ENCODE results near the gene HIF1AN. TPM values are rescaled to one million over a fixed set of nuclear protein-coding genes. Genes with fewer than 3 reads are reported as not detected.

The HIF1AN gene
- total and polyA plus RNA-seq, 2 of the 8 experiments (the other 6 are each of a cell fraction or from before 2014, with no cell fraction given), result 10.9 to 62.8 TPM

DNA sequence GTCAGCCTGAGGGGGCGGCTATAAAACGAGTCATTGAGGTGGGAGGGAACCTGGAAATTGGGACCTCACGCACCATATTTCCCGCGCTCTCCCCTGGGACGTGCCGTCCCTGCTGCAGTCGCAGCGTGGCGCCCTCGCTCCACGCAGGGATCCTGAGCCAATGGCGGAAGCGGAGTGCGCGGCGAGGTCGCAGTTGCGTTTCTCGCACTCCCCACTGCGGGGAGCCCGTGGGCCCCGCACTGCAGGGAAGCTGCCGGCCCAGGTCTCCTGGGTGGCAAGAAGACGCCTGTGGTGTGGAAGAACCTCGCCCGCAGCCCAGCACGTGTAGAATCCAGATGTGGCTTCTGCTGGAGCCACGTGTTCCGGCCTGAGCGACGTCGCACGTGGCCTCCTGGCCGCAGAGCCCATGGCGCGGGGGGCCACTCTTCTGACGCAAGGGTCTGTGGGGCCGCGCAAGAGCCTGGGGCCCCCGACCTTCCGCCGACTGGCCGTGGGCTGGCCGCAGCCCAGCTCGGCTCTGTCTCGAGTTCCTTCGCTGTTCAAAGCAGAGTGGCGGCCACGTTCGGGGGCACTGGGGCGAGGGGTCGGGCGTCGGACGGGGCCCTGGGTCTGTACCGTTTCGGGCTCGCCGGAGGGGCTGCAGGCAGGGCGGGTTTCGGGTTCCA lies 26.4 kb downstream of the HIF1AN start:
- Histone ChIP-seq H4K8ac (ENCODE audit: extremely low read depth, insufficient read depth, low read length) (peak overlapping the region; percentile 68; the same call in 1 of the 2 replicates), H3K23ac (ENCODE audit: insufficient read length) (no peak overlapping the region), H3K9ac (replicated peaks in 1 of 4; ENCODE audit: extremely low read depth in 1 of 4, low read depth in 3 of 4, low read length in 3 of 4) (no peak overlapping the region), H3K79me1 (ENCODE audit: low read depth, low read length) (no peaks in the 10 kb centered on the region), H3K36me3 (ENCODE audit: control insufficient read depth in 2 of 4, insufficient read depth in 4 of 4, low read length in 3 of 4) (peaks cover 0 to 4% (median 0%) of the 10 kb centered on the region in 4 experiments; a peak in 1 of 8 replicates), H2BK5ac (ENCODE audit: low read depth, low read length) (no peak overlapping the region), H3K27me3 (replicated peaks in 1 of 4; ENCODE audit: control insufficient read depth in 3 of 4, extremely low read depth in 1 of 4, insufficient read depth in 3 of 4, low read length in 3 of 4) (peaks cover 0 to 16% (median 9%) of the 10 kb centered on the region in 4 experiments; a peak in 5 of 7 replicates), H3K14ac (ENCODE audit: insufficient read length) (no peak overlapping the region), H4K91ac (replicated peaks; ENCODE audit: insufficient read length, low read length) (no peak overlapping the region), H3K4me1 (replicated peaks in 1 of 4; ENCODE audit: control insufficient read depth in 3 of 4, insufficient read depth in 4 of 4, low read length in 3 of 4) (peaks cover 0 to 4% (median 0%) of the 10 kb centered on the region in 4 experiments; a peak in 2 of 7 replicates), H2AFZ (ENCODE audit: low read length) (no peak overlapping the region), H2BK12ac (ENCODE audit: low read depth, low read length) (no peak overlapping the region), H4K5ac (ENCODE audit: insufficient read length, low read depth, low read length) (no peak overlapping the region), H3K9me3 (ENCODE audit: insufficient read depth in 2 of 2, low read depth in 1 of 2, low read length in 1 of 2) (peaks cover 0 to 3% of the 10 kb centered on the region in 2 experiments; a peak in 1 of 4 replicates), H3K79me2 (ENCODE audit: control insufficient read depth in 1 of 2, insufficient read depth in 2 of 2, low read length in 2 of 2) (no peaks in the 10 kb centered on the region), H3K27ac (ENCODE audit: low read depth, low read length) (no peak overlapping the region), H4K20me1 (replicated peaks in 1 of 2; ENCODE audit: control insufficient read depth in 1 of 2, insufficient read depth in 2 of 2, low read length in 2 of 2) (no peaks in the 10 kb centered on the region), H3K4me2 (ENCODE audit: insufficient read depth in 1 of 2, low read depth in 2 of 2, low read length in 2 of 2) (0 out of 4 replicates have a peak overlapping the region, but pooled peaks of 1 of the 2 experiments have one; percentile 5), H3K4me3 (ENCODE audit: extremely low read depth in 1 of 4, insufficient read depth in 2 of 4, low read depth in 3 of 4, low read length in 4 of 4) (no peak overlapping the region), H2BK20ac (ENCODE audit: low read length) (no peak overlapping the region), H2AK5ac (ENCODE audit: low read depth, low read length) (no peak overlapping the region), H3K18ac (ENCODE audit: extremely low read depth, low read length) (no peak overlapping the region), H2BK120ac (replicated peaks; ENCODE audit: low read depth, low read length) (no peak overlapping the region), H3K4ac (replicated peaks; ENCODE audit: insufficient read length, low read depth, low read length) (no peak overlapping the region), H3K23me2 (ENCODE audit: low read depth, low read length) (no peaks in the 10 kb centered on the region), H2BK15ac (ENCODE audit: low read length) (no peak overlapping the region), H3K56ac (replicated peaks; ENCODE audit: insufficient read length, low read depth, low read length) (no peak overlapping the region)
- 44% methylated on average over 47 of the region's 62 CpGs; no CpG with 5 or more reads in 1 of the 2 experiments for WGBS, 2 experiments (ENCODE audit: extremely low coverage in 1 of 2, insufficient coverage in 1 of 2, insufficient read length in 1 of 2, insufficient replicate concordance in 2 of 2, low coverage in 1 of 2, low lambda C conversion rate in 2 of 2, missing lambda C conversion rate in 1 of 2)
- POLR2A ChIA-PET (ENCODE audit: partially characterized antibody), result interaction anchor here (0.8 to 5.2 kb wide), 18 partner anchors 8 to 425 kb away, joined by 3 to 29 read pairs (median 4); partner anchors contain the start of genes MRPL43, PAX2 and TWNK
- peak; percentile 42 for FAIRE-seq
- CTCF ChIA-PET (ENCODE audit: partially characterized antibody), result interaction anchor here (0.7 to 9.8 kb wide), 55 partner anchors 8 to 326 kb away, joined by 3 to 110 read pairs (median 7); no protein-coding TSS in a partner anchor
- DNase-seq (ENCODE audit: low read depth in 1 of 2, low spot score in 2 of 2), result peak; percentile 36 to 81
- TF ChIP-seq, protein P1, sequence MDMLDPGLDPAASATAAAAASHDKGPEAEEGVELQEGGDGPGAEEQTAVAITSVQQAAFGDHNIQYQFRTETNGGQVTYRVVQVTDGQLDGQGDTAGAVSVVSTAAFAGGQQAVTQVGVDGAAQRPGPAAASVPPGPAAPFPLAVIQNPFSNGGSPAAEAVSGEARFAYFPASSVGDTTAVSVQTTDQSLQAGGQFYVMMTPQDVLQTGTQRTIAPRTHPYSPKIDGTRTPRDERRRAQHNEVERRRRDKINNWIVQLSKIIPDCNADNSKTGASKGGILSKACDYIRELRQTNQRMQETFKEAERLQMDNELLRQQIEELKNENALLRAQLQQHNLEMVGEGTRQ (IDR thresholded peaks at IDR 0.05; ENCODE audit: low read length), result 0 out of 2 replicates have a peak, but pooled peaks have one; percentile 18
- peak; percentile 96 to 97 for TF ChIP-seq RAD21 (IDR thresholded peaks at IDR 0.05 in 1 of 2, conservative IDR thresholded peaks at IDR 0.05 in 1 of 2; ENCODE audit: low read depth in 2 of 2, low read length in 2 of 2)
- TF ChIP-seq RNF2 (IDR thresholded peaks at IDR 0.05; ENCODE audit: borderline replicate concordance, low read depth, low read length, missing control alignments, poor library complexity, severe bottlenecking), result peak; percentile 58
- TF ChIP-seq SP4 (IDR thresholded peaks at IDR 0.05; ENCODE audit: low read length), result peak; percentile 26; the same call in 1 of the 2 replicates
- TF ChIP-seq POLR2AphosphoS5 (IDR thresholded peaks at IDR 0.05; ENCODE audit: low read depth, low read length), result peak; percentile 68
- TF ChIP-seq HDAC2 (IDR thresholded peaks at IDR 0.05; ENCODE audit: borderline replicate concordance in 1 of 2, low read depth in 2 of 2, low read length in 2 of 2), result peak in 1 of 2 experiments; percentile 59; a peak in 1 of 4 replicates
- peak; percentile 29 for TF ChIP-seq TAF7 (optimal IDR thresholded peaks at IDR 0.05; ENCODE audit: borderline replicate concordance, low read depth, low read length)
- TF ChIP-seq CREB1 (IDR thresholded peaks at IDR 0.05), result peak; percentile 60
- TF ChIP-seq HDAC6 (IDR thresholded peaks at IDR 0.05; ENCODE audit: low read depth, low read length), result no peak

All from H1 (cell line).